ENCODE data around the gene PEMT.

The PEMT gene

DNA sequence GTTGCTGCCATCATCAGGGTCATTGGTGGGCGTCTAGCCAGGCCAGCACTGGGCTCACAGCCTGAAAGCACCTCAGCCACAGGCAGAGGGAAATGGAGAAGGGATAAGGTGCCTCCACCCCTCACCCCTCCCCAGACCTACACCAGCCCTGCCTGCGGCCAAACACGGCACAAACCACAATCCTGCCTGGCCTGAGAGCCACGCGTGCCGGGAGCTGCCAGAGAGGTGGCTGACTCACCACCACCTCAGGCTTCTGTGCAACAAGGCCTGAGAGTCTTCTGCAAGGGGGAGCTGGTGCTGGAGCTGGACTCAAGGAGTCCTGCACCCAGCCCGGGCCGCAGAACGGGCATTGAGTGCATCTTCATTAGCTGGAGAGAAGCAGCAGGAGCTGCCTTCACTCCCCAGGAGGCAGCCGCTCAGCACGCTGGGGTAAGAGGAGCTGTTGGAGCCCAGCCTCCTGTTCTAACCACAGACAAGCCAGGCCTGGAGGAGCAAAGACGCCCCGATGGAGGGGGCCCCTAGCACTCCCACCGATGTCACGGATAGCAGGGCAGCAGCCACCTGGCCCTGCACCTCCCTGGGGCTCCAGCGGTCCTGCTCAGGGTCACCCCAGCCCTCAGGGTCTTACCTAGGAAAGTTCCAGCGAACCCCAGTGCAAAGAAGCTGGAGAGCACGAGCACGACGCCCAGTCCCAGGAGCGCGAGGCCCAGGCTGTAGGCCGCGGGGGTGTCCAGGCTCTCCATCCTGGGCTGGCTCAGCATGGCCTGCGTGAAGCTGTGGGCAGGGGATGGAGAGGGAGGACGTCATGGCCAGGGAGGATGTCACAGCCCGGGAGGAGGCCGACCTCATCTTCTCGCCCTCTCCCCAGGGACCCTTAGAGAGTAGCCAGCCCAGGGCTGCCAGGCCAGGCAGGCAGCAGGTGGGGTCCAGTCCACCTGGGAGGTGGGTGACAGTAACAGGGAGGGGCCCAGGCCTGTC, 79.3 kb downstream of the PEMT start:
- TF ChIP-seq, protein P1, sequence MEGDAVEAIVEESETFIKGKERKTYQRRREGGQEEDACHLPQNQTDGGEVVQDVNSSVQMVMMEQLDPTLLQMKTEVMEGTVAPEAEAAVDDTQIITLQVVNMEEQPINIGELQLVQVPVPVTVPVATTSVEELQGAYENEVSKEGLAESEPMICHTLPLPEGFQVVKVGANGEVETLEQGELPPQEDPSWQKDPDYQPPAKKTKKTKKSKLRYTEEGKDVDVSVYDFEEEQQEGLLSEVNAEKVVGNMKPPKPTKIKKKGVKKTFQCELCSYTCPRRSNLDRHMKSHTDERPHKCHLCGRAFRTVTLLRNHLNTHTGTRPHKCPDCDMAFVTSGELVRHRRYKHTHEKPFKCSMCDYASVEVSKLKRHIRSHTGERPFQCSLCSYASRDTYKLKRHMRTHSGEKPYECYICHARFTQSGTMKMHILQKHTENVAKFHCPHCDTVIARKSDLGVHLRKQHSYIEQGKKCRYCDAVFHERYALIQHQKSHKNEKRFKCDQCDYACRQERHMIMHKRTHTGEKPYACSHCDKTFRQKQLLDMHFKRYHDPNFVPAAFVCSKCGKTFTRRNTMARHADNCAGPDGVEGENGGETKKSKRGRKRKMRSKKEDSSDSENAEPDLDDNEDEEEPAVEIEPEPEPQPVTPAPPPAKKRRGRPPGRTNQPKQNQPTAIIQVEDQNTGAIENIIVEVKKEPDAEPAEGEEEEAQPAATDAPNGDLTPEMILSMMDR (IDR thresholded peaks at IDR 0.05; ENCODE audit: low read depth, low read length) = no peak
- peak; percentile 67 for DNase-seq (ENCODE audit: extremely low read depth, low read depth)

DNA sequence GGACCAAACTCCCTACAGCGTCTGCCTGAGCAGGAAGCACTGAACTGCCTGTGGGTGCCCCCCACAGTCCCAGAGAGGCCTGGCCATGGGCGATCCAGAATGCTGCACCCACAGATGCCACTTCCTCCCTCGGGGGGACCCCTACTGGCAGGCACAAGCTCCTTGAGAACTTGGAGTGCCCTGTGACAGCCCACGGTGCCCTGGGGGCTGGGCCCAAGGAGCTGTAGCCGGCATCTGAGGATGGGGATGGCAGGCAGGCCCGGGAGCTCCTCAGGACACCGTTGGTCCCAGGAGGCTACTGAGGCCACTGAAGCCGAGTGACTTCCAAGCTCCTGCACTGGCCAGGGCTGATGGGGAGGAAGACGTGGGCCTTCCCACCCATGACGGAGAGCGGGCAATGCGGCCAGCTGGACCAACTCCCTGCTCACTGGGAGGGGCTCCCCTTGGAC, 80.2 kb downstream of the PEMT start:
- no peak for DNase-seq (ENCODE audit: extremely low read depth, low read depth)
- TF ChIP-seq, protein P1 (IDR thresholded peaks at IDR 0.05; ENCODE audit: low read depth, low read length) = no peak

GRCh38 chr17:17510456-17511292, 80.8 kb downstream of the PEMT start:
- TF ChIP-seq, protein P1 (IDR thresholded peaks at IDR 0.05; ENCODE audit: low read depth, low read length) = no peak
- DNase-seq (ENCODE audit: extremely low read depth, low read depth) = no peak

DNA sequence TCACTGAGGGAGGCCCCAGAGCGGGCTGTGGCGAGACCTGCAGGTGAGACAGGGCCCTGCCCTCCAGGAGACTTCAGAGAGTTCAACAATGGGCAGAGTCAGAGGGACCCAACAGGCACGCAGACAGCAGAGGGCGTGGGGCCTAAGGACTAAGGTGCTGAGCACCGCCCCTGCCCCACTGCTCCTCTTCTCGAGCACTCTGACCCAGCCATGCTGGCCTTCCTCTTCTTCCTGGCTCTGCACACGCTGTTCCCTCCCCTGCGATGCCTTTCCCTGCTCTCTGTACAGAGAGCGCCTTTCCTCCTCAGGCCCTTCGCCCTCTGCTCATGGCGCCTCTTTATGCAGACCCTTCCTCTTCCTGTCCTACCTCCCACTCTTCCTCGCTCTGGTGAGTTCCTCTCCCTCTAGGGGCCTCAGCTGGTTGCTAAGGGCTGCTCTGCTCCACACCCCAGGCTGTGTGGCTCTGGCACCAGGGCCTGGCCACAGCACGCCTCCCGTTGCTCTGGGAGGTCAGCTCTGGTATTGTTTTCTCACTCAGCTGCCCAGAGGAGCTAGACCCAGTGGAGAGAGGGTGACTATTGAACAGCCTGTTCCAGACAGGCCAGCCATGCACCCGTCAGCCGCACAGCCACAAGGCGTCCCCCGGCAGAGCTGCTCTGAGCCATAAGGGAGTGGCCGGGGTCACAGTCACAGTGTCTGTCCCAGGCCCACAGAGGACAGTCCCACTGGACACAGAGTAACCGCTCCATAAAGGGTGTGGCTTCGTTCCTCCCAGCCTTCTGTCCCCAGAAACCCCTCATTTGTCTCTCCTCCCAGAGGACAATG, 81.7 kb downstream of the PEMT start:
- DNase-seq (ENCODE audit: extremely low read depth, low read depth) = no peak
- TF ChIP-seq, protein P1 (IDR thresholded peaks at IDR 0.05; ENCODE audit: low read depth, low read length) = no peak

DNA sequence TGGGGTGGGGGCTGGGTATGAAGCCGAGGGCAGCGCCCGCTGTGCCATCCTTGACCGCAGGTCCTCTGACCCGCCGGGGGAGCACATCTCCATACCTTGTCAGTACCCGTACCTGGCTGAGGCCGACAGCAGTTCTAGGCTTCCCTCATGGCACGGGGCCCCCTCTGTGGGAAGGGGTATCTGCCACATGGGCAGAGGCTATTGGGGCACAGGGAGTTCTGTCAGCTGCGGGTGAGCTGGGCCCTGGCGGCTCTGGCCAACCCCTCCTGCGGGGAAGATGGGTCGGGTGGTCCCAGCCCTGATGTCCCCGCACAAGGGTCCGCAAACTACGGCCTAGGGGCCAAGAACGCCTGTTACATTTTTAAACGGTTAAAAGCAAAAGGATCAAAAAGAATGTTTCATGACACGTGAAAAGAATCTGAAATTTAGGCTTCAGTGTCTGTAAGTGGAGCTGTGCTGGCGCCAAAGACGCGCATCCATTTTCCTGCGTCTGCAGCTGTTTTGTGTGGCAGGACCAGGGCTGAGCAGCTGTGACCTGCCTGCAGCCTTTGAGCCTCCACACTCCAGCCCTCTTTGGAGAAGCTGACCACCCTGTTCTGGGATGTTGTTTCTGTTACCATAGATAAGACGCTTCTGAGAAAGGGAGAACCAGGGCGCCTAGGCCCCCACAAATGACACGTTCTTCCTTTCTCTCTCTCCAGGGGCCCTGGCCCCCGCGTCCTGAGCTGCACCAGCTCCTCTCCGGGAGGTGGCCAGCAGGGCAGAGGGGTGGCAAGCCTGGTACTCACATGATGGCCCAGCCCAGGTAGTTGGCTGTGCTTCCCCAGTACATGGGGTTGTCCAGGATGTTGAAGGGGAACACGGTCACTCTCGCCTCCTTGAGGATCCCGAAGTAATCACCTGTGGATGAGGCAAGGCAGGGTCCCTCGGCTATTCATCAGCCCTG, 82.6 kb downstream of the PEMT start:
- no peak for DNase-seq (ENCODE audit: extremely low read depth, low read depth)
- TF ChIP-seq, protein P1 (IDR thresholded peaks at IDR 0.05; ENCODE audit: low read depth, low read length) = no peak

- no peak for DNase-seq (ENCODE audit: extremely low read depth, low read depth)
- TF ChIP-seq, protein P1 (IDR thresholded peaks at IDR 0.05; ENCODE audit: low read depth, low read length) = no peak
Measured at GRCh38 chr17:17508019-17508535, 83.4 kb downstream of the PEMT start.
